Stimulated activated CD4-positive, alpha-beta T cell treated with anti-CD3 and anti-CD28 coated beads, Interleukin-2, amount 100 ng/mL, for 48 hours (primary cell): ENCODE results near the gene CROCC2.

Experiments used
- DNase-seq, 2 donors: peaks; one replicate each; pipeline ENCODE4 v3.0.0-alpha.2; 2020

Gene CROCC2

GRCh38 chr2:240992572-240993291 is 86.6 kb downstream of the CROCC2 start:
- DNase-seq = no peak

DNA sequence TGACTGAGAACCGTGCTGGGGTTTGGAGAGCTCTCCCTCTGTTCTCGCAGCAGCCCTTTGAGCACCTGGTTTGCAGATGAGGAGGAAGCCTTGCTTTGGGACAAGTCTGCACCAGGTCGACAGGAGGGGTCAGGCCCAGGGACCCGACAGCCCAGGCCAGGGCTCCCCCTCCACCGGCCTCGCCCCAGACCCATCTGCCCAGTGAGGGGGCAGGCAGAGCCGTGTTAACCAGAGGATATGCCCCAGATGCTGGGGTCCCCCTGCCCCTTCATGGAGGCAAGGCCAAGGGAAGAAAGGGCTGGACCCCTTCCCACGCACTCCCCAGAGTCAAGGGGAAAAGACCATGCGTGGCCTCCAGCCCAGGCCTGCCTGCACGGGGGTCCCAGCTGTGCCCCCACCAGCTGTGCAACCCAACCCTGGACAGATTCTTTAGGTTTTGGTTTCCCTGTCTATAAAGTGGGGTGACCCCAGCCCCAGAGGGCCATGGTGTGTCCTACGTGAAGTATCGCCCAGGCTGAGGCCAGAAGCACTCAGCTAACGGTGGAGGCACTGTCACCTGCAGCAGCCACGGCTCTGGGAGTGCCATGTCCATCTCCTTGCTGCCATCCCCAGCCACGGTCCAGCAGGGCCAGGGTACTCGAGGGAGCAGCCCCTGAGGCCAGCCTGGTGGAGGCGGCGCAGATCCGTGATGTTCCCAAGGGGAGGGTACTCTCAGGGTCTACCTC is 87.5 kb downstream of the CROCC2 start:
- DNase-seq = no peak

DNA sequence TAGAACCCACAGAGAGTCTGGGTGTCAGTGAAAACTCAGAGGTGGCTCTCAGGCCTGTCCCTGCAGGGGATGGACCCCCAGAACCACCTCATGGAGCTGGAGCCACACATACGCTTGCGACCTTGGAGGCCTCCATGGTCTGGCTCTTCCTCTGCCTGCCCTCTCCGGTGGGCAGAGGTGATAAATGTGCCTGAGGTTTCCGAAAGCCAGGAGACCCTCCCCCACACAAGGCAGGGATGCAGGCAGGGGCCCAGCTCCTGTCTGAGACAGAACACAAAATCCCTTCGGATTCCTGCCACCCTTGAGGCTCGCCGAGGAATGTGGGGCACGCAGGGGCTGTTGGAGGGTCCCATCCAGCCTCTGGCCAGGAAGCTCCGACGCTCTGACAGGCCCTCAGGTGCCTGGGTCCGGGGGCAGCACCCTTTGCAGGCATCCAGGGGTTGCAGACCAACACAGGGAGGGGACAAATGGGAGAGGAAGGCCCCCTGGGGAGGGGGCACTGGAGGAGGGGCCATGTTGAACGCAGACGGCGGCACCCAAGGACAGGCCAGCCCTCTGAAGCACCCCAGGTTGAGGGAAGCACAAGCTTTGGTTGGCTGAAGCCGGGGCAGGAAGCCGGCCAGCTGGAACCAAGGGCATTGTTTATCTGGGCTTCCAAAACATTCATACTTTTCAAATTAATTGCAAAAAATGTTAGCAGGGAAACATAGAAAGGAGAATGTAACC is 88.2 kb downstream of the CROCC2 start:
- no peak for DNase-seq

DNA sequence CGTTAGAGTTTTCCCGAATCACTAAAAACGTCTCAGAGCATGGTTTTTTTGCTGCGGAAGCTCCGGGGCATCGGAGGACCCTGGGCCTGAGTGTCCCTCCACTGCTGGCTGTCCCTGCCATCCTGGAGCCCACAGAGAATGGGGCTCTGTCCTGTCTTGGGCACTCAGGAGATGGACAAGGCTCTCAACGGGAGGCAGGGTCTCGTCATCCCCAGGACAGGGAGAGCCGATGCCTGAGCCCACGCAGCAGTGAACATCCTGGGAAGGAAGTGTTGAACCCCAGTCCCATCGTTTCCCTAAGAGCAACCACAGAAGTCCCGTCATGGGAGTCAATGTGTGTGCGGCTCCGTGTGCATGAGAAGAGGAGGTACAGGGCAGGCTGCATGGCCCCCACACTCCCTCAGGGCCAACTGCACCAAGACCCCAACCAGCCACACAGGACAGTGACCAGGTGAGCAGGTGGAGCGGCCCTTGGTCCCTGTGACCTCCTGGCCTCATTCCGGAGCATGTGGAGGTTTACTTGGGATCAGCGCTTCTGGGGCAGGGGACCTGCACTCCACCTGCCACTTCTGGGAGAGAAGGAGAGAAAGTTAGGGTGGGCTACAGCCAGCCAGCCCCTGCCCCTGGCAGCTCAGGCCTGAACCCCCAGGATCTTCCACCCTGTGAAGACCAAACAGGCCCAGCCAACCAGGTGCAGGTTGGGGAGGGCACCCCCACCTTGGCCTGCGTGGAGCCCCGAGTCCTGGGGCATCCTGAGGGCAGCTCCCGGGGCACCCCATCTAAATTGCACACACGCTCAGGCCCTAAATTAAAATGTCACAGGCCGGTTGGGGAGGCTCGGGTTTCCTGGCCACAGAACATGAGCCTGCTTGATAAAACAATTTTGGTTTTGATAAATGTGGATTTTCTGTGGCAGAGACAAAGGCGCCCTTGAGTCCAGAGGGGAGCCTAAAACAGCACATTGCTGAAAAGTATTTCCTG is 89.2 kb downstream of the CROCC2 start:
- no peak for DNase-seq

- no peak for DNase-seq
These were observed 90.2 kb downstream of the CROCC2 start for GRCh38 chr2:240996161-240996833.

DNA sequence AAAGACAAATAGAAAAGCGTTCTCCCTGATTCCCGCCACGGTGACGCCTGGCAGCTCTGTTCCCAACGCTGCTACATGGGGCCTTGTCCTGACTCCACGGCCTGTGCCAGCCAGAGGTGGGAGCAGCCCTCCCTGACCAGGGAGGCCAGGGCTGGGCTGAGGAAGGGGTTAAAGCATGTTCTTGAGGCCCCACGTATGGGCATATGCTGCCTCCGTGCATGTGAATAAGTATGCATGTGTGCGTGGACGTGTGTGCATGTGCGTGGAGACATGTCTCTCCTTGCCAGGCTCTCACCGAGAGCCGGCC is 90.7 kb downstream of the CROCC2 start:
- no peak for DNase-seq

- no peak for DNase-seq
These were observed 91.2 kb downstream of the CROCC2 start for GRCh38 chr2:240997141-240997855.

DNA sequence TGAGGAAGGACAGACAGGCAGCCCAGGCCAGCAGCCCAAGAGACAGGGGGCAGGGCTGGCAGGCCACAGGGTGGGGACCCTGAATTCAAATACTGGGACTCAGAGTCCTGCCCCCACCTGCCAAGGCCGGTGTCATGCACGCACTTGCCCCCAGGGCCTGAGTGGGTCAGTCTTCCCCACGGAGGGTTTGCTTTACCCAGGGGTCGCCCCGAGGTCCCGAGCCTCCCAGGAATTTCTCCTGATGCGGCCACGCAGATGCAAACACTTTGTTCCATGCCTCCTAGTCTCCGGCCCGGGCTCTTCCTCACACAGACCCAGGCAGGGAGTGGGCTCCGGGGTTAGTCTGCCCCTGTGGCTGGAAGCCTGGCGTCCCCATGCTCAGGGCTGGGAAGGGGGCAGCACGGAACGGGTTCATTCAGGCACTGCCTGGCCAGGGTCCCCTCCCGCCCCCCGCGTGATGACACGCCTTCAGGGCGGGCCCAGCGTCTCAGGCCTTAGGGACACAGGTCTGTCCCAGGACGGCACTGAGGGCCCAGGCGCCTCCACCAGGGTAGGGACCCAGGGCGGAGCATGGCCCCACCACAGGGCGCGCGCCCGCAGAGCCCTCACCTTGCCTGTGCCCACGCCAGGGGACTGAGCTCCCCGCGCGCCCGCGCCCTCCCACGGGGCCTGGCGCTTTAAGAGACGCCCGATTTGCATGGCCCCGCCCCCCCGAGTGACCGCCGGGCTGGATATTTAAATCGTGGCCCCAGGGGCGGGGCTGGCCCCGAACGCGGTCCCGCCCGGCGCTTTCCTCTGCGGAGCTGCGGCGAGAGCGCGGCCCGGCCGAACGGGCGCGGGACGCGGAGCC is 91.9 kb downstream of the CROCC2 start, which contains the start of gene SNED1:
TSS of gene SNED1 (plus strand) at position 763 of the 850 bp plus-strand sequence. CDS start 220 bp downstream, outside the sequence.
- peak; percentile 39 to 44 for DNase-seq

GRCh38 chr2:240998706-240998994 is 92.5 kb downstream of the CROCC2 start:
- DNase-seq = no peak

GRCh38 chr2:240998995-240999791 is 93.1 kb downstream of the CROCC2 start:
- DNase-seq = no peak

GRCh38 chr2:240999873-241000541 is 93.9 kb downstream of the CROCC2 start:
- DNase-seq = no peak

DNA sequence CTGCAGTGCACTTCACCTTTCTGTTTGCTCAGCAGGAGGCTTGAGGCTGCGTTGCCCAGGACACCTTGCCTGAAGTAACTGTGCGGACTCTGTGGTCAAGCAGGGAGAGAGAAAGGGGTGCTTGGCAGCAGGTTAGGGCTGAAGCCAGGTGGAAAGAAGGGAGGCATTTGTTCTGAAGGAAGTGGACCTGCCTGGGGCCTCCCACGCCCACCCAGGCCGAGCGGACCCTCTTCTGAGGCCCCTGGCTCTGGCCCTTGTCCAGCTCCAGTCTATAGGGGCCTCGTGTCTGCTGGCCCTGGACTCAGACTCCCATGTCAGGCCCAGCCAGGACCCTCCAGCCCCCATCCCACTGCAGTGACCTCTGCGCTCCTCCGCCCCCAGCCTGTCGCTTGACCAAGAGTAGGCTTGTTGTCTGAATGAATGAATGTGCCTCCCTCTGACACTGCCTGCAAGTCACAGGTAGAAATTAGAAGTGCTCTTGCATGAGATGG is 94.7 kb downstream of the CROCC2 start:
- no peak for DNase-seq

GRCh38 chr2:241001413-241002274 is 95.5 kb downstream of the CROCC2 start:
- DNase-seq = no peak

DNA sequence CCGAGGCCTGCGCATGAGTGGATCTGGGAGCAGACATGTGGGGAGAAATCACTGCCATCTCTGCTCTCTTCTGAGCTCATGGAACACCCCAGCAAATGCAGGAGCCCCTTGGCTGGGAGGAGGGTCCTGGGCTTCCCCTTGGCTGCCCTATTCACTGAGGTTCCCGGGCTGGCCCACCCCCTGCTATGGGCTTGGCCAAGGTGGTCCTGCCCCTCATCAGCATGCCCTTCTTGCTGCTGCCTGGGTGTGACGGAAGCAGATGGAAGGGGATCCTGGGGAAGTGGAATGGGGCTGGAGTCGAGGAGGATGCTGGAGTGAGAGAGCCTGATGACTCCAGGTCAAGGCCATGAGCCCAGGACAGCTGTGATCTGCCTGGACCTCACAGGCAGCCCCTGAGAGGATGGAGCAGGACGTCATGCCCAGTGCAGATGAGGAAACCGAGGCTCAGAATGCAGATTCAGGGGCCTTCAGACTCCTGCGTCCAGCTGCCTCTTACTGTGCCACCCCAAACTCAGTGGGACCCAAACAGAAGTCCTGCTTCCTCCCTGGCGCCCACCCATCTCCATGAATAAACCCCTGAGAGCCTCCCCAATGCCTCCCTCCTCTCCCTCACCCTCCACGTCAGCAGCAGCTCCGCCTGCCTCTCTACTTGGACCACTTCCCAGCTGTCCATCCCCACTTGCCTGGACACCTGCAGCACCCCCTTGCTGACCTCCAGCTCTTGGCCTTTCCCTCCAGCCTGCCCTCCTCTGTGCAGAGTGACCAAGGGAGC is 96.3 kb downstream of the CROCC2 start:
- DNase-seq = no peak

- DNase-seq = no peak
These were observed 96.9 kb downstream of the CROCC2 start for GRCh38 chr2:241003047-241003360.

- DNase-seq = no peak
These were observed 97.2 kb downstream of the CROCC2 start for GRCh38 chr2:241003369-241003768.

DNA sequence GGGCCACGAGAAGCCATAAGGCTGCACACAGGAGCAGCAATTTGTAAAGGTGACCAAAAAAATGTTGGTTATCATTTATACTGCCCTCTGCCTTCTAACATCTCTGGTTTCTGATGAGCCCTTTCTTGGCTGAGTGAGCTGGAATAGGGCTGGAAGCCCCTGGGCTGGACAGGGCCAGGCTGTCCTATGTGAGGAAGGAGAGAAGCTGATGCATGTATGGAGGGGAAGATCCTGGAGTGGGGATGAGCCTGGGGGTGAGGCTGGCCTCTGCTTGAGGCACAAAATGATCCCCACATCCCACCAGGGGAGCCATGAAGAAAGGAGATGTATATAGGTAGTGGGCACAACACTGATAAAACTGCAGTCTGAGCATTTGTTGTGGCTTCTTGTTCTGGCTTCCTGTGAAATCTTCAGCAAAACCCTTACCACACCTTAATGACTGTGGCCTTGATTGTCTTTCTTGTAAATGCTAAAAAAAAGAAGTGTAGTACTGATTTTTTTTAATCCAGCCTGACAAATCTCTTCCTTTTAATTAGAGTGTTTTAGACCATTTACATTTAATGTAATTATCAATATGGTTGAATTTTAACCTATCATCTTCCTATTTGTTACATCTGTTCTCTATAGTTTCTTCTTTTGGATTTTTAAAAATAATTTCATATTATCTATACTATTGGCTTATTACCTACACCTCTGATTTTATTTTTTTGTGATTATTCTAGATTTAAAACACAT is 97.9 kb downstream of the CROCC2 start:
- DNase-seq = no peak
